ENCODE data around the gene NPEPL1. TPM values are rescaled to one million over a fixed set of nuclear protein-coding genes. Genes with fewer than 3 reads are reported as not detected.

Gene NPEPL1
- total and polyA plus RNA-seq, 10 of the 15 experiments (the other 5 are each of a cell fraction or from before 2014, with no cell fraction given) = 0.08 to 21.3 (median 10.2) TPM

DNA sequence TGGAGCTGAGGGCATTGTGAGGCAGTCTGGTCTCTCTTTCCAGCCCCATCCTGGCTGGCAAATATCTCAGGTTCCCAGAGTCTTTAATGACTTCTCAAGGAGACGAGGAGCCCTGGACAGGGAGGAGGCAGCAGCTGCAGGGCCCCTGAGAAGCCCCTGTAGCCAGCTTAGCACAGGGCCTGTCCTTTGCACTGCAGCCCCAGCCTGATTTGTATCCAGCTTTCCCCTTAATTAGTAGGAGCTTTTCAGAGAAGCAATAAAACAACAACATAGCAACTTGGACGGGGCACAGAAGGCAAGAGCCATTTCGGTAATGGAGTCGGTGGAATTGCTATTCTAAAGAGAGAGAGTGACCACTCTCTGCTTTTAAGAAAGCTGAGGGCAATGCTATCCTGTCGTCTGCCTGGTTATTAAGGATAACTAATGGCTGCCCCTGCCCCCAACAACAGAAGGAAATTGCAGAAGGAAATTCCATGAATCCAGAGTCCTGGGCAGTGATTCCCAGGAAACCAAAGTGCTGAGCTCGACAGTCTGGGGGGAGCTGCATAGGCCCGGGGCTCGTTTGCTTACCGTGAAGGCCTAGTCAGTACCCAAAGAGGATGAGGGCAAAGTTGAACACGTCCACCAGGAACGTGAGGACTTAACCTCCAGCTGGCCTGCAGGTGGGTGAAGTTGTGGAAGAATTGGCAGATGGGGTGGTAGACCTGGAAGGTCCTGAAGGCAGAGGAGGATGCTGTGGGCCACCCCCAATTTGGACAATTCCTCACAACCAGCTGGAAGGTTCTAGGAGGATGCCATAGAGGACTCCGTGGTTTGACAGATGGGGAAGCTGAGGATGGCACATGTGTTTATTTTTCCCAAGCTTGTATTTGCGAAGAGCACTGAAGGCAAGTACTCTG lies 50.3 kb downstream of the NPEPL1 start:
- H3K4me1 ChIP-seq (ENCODE audit: control insufficient read depth, insufficient read depth, low read length) = no peaks in the 10 kb centered on the region
- H3K9me3 ChIP-seq (replicated peaks; ENCODE audit: control insufficient read depth, insufficient read depth, low read length) = no peaks in the 10 kb centered on the region
- no peaks in the 10 kb centered on the region for H3K79me2 ChIP-seq (ENCODE audit: control insufficient read depth, insufficient read depth, low read length)
- in situ Hi-C loops (cut with MboI) = no loop called here
- RAD21 ChIA-PET (ENCODE audit: unreplicated experiment) = no interaction called here
- H3K4me3 ChIP-seq = no peak overlapping the region
- FAIRE-seq (no peak), DNase-seq (ENCODE audit: low read depth, low spot score) (no peak), ATAC-seq (no peak)
- H3K36me3 ChIP-seq (ENCODE audit: control insufficient read depth in 2 of 2, insufficient read depth in 2 of 2, low read length in 1 of 2) = no peaks in the 10 kb centered on the region
- BruUV-seq (replicated peaks) = no TSS peak
- SMC1A ChIA-PET (ENCODE audit: uncharacterized antibody, unreplicated experiment) = no interaction called here
- 17% methylated on average over 13 of the region's 13 CpGs for WGBS (ENCODE audit: insufficient coverage, insufficient replicate concordance, low lambda C conversion rate, missing lambda C conversion rate)
- no peaks in the 10 kb centered on the region for H4K20me1 ChIP-seq (ENCODE audit: control insufficient read depth, insufficient read depth)
- H2AFZ ChIP-seq (ENCODE audit: control insufficient read depth, low read depth, low read length) = no peak overlapping the region
- H3K27ac ChIP-seq (ENCODE audit: control insufficient read depth, insufficient read depth) = no peak overlapping the region
- peaks cover 0 to under 1% of the 10 kb centered on the region in 2 experiments; a peak in 1 of 4 replicates for H3K27me3 ChIP-seq (replicated peaks in 1 of 2; ENCODE audit: control insufficient read depth in 2 of 2, insufficient read depth in 2 of 2, low read length in 1 of 2)
- POLR2A ChIA-PET = no interaction called here
- no peak overlapping the region for H3K4me2 ChIP-seq (ENCODE audit: control insufficient read depth, insufficient read depth)
- TF ChIP-seq NRF1 (conservative IDR thresholded peaks at IDR 0.05; ENCODE audit: low read depth, low read length) (no peak), RFX5 (IDR thresholded peaks at IDR 0.05; ENCODE audit: low read depth, low read length) (no peak), ETV6 (conservative IDR thresholded peaks at IDR 0.05 in 1 of 2, IDR thresholded peaks at IDR 0.05 in 1 of 2; ENCODE audit: borderline replicate concordance in 1 of 2, low read depth in 1 of 2) (no peak), SUZ12 (IDR thresholded peaks at IDR 0.05; ENCODE audit: unreplicated experiment) (no peak), CBFB (IDR thresholded peaks at IDR 0.05; ENCODE audit: low read depth) (no peak)
- TF ChIP-seq, protein P1, sequence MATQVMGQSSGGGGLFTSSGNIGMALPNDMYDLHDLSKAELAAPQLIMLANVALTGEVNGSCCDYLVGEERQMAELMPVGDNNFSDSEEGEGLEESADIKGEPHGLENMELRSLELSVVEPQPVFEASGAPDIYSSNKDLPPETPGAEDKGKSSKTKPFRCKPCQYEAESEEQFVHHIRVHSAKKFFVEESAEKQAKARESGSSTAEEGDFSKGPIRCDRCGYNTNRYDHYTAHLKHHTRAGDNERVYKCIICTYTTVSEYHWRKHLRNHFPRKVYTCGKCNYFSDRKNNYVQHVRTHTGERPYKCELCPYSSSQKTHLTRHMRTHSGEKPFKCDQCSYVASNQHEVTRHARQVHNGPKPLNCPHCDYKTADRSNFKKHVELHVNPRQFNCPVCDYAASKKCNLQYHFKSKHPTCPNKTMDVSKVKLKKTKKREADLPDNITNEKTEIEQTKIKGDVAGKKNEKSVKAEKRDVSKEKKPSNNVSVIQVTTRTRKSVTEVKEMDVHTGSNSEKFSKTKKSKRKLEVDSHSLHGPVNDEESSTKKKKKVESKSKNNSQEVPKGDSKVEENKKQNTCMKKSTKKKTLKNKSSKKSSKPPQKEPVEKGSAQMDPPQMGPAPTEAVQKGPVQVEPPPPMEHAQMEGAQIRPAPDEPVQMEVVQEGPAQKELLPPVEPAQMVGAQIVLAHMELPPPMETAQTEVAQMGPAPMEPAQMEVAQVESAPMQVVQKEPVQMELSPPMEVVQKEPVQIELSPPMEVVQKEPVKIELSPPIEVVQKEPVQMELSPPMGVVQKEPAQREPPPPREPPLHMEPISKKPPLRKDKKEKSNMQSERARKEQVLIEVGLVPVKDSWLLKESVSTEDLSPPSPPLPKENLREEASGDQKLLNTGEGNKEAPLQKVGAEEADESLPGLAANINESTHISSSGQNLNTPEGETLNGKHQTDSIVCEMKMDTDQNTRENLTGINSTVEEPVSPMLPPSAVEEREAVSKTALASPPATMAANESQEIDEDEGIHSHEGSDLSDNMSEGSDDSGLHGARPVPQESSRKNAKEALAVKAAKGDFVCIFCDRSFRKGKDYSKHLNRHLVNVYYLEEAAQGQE (IDR thresholded peaks at IDR 0.05; ENCODE audit: low read depth, low read length) = no peak
- CTCF ChIA-PET = interaction anchor here (0.6 kb wide), 1 partner anchor 253 kb away, joined by 3 read pairs; no protein-coding TSS in a partner anchor
- intact Hi-C loops (cut with micrococcal nuclease; ENCODE audit: unreplicated experiment) = no loop called here
- no peak overlapping the region for H3K9ac ChIP-seq (ENCODE audit: control insufficient read depth, insufficient read depth, low read length)

Data from GM12878 (cell line).